GM12864 (cell line): ENCODE results near the gene TMEM59.
"Not testable (repeated sequence)": the region's sequence is repeated elsewhere in the genome, so short reads cannot be mapped to it uniquely, and the experiment has no call there.

ENCODE experiments used
- DNase-seq: peaks from one replicate; pipeline ENCODE4 v3.0.0-alpha.2; 2011; ENCODE audit warnings: low read depth
- H3K4me3 ChIP-seq: 2 replicates; pipeline ENCODE4 v1.5.1; 2011; ENCODE audit warnings: mild to moderate bottlenecking, low read depth, low read length, control low read depth
- TF ChIP-seq, protein P1 (sequence below): IDR thresholded peaks from 2 replicates; pipeline ENCODE4 v1.5.1; 2011; ENCODE audit warnings: low read depth, mild to moderate bottlenecking, moderate library complexity, low read length, control low read depth, inconsistent platforms; ENCODE audit errors: missing control alignments

TMEM59 gene, protein sequence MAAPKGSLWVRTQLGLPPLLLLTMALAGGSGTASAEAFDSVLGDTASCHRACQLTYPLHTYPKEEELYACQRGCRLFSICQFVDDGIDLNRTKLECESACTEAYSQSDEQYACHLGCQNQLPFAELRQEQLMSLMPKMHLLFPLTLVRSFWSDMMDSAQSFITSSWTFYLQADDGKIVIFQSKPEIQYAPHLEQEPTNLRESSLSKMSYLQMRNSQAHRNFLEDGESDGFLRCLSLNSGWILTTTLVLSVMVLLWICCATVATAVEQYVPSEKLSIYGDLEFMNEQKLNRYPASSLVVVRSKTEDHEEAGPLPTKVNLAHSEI

DNA sequence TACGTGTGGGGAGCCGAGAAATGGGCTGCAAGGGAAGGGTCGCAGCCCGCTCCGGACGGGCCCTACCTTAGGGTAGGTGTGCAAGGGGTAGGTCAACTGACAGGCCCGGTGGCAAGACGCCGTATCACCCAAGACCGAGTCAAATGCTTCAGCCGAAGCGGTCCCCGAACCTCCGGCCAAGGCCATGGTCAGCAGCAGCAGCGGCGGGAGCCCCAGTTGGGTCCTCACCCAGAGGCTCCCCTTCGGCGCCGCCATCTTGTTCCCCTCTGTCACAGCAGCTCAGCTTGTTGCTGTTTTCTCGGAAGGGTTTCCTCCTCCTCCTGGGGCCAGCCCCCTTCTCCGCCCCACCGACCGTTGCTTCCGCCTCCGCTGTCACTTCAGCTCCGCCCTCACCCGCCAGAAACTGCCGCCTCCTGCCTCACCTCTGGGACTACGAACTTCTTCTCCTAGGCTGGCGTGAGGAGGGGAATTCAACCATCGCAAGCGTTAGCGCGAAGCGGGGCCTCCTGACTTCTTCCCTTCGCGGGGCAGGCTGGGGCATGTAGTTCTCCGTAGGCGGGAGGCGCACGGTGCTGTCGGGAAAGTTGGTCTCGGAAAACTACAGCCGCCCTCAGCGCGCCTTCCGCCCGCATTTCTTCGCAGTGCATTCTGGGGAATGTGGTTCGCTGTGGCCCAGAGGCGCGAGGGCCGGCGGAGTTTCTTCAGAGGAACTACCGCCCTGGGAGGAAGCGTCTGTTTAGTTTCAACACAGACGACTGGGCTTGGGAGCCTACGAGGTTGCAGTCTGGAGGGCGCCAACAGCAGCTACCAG, at the start of gene TMEM59, which contains the start of gene TCEANC2:
TSS of gene TMEM59 (minus strand) at position 271 of the 811 bp plus-strand sequence. CDS start at position 255, 16 bp downstream.
TSS of gene TCEANC2 (plus strand) at position 675 of the 811 bp plus-strand sequence. CDS start 815 bp downstream, outside the sequence.
- TF ChIP-seq, protein P1, sequence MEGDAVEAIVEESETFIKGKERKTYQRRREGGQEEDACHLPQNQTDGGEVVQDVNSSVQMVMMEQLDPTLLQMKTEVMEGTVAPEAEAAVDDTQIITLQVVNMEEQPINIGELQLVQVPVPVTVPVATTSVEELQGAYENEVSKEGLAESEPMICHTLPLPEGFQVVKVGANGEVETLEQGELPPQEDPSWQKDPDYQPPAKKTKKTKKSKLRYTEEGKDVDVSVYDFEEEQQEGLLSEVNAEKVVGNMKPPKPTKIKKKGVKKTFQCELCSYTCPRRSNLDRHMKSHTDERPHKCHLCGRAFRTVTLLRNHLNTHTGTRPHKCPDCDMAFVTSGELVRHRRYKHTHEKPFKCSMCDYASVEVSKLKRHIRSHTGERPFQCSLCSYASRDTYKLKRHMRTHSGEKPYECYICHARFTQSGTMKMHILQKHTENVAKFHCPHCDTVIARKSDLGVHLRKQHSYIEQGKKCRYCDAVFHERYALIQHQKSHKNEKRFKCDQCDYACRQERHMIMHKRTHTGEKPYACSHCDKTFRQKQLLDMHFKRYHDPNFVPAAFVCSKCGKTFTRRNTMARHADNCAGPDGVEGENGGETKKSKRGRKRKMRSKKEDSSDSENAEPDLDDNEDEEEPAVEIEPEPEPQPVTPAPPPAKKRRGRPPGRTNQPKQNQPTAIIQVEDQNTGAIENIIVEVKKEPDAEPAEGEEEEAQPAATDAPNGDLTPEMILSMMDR, result no peak
- H3K4me3 ChIP-seq, result peak within 1 kb of the TSS; percentile 78
- peak; percentile 97 for DNase-seq

DNA sequence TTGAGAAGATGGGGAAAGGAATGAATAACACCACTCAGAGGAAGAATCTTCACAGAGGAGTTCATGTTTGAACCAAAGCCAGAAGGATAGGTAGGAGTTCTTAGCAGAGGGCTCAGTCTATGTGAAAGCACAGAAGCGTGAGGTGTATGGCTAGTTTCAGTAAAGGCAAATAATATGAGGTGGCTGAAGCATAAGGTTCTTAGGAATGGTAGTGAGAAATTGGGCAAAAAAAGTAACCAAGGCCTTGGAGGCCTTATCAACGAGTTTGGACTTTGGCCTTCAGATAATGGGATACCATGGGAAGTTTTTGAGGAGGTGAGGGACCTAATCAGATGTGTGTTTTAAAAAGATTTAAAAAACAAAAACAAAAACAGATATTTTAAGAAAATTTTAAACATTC, 47.5 kb upstream of the TMEM59 start:
- H3K4me3 ChIP-seq, result no peak overlapping the region
- no peak for DNase-seq
- TF ChIP-seq, protein P1, result no peak

DNA sequence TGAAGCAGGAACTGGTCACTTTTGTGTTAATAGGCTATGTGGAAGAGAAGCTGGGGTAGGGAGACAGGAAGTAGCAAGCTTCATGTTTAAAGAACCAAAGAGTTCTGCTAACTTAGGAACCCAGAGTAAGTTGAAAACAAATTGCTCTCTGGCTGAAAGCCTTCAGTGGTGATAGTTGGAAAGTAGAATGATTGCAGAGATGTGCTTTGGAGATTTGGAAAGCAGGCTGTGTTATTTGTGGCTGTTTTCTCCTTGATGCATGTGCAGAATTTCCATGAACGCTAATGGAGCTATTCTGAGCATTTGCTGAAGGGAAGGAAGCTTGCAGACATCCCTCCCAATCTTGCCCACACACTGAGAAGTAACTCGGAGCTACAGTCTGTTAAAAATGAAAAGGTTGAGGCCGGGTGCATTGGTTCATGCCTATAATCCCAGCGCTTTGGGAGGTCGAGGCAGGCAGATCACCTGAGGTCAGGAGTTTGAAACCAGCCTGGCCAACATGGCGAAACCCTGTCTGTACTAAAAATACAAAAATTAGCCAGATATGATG, 46.1 kb upstream of the TMEM59 start:
- DNase-seq, result no peak
- TF ChIP-seq, protein P1, result no peak
- no peak overlapping the region for H3K4me3 ChIP-seq

DNA sequence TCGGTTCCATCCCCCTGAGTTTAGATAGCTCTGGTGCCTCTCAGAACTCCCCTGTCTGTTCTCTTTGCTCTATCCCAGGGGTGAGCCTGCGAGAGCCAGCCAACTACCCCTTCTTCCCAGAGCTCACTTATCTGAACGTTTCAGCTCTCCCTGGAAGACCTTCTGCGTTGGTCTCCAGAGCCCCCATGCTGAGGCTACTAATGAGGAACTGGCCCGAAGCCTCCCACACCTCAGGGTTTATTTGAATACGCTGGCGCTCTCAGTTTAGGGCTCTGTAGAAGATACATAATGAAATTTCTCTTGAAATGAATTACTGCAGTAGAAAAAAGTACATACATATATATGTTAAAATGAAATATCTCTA, 43.9 kb upstream of the TMEM59 start:
- TF ChIP-seq, protein P1, result no peak

DNA sequence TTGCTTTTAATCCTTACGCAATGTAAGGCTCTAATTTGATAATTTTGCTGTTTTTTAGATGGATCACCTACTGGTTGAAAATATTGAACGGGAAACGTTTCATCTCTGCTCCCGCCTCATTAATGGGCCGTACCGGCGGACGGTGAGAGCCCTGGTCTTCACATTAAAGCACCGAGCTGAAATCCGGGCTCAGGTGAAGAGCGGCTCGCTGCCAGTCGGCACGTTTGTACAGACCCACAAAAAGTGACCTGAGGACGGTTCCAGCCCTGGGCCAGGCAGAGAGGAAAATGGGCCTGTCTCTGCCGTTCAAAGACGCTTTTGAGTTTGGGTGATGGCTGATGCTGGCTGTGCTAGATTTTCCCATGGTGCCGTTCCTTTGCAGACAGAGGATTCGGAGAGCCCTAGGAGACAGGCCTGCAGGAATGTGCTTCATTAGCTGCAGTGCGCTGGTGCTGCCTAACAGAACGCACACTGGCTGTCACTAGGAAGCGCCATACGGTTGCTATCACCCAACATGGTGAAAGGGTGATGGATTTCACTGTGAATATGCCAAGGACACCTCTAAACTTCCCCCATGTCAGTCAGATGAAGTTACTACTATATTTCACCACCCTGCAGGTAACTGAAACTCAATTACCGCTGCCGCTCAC, 43.3 kb upstream of the TMEM59 start:
- TF ChIP-seq, protein P1, result no peak
- no peak for DNase-seq
- H3K4me3 ChIP-seq, result no peak overlapping the region

More for the DNA sequence above, 43.9 kb upstream of the TMEM59 start:
- DNase-seq, result no peak
- H3K4me3 ChIP-seq, result no peak overlapping the region

DNA sequence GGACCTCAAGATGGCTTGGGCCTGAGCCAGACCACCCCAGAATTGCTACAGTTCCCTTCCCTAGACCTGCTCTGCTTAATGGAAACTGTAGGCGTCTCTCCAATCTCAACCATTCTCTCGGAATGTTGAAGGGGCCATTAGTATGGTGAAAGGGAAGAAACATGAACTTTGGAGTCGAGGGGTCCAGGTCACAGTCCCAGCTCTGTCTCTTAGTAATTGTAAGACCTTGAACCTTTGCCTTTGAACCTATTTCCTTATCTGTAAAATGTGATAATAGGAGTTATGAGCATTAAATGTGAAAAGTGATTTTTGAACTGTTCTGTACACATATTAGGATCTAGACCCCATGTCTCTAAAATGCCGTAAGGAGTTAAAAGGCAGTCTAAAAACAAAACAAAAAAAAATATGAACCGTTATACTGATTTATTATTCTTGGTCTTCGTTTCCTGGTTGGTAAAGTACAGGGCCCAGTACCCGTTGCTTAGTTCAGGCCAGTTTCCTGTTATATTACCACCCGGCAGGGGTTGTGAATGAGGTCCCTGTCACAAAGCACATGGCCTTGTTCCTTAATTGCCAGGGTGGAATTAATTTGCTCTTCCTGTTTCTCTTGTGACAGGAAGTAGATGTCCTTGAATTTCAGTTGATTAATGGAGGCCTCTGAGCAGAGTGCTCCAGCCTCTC, 42.7 kb upstream of the TMEM59 start:
- H3K4me3 ChIP-seq, result no peak overlapping the region
- DNase-seq, result no peak
- TF ChIP-seq, protein P1, result no peak

DNA sequence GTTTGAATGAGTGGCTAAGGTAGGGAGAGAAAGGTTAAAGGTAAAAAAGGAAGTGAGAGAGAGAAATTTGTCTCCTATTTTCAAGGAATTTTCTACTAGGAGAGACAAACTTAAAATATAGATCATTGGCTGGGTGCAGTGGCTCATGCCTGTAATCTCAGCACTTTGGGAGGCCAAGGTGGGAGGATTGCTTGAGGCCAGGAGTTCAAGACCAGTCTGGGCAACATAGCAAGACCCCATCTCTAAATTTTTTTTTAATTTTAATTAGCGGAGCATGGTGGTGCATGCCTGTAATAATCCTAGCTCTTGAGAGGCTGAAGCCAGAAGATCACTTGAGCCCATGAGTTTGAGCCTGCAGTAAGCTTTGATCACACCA, 41.7 kb upstream of the TMEM59 start:
- H3K4me3 ChIP-seq, DNase-seq: not testable (repeated sequence)
